HuH-7 (cell line): ENCODE measurements around the gene RAD18.
A peak's percentile ranks its signal among the peaks of the same experiment; 100 is the strongest.

Experiments
- DNase-seq: peaks from one replicate; pipeline ENCODE4 v3.0.0; 2011; ENCODE audit warnings: low spot score

Gene RAD18

DNA sequence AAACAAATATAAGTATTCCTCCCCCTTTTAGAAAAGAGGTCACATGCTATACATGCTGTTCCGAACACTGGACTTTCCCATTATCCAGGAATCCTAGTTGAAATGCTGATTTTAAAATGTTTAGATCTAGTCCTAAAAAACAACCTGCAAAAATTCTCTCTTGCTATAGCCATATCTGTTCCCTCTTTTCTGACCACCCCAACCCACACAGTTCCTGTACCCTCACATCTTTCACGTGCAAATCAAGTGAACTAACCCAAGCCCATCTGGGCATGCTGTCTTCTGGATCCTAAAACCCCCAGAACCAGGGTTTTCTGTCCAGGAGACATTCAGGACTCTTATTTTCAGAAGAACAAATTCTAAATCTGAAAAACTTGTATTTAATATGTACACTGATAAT lies 67.4 kb downstream of the RAD18 start:
- no peak for DNase-seq

DNA sequence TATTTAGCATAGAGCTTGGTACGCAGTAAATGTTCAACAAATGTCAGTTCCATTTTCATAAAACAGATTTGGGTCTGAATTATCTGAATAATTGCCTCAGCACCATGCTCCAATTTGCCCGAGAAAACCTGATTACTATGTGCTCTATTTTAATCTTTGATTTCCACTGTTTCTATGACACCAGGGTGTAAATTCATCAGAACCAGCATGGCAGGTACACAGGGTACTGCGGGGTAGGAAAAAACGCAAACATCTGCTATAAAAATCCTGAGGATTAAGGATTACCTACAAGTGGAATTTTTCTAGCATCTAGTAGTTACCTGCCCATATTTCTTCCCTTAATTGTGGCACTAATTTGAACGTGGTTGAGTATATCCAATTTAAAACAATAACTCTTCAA lies 70.3 kb downstream of the RAD18 start:
- DNase-seq, result no peak

DNA sequence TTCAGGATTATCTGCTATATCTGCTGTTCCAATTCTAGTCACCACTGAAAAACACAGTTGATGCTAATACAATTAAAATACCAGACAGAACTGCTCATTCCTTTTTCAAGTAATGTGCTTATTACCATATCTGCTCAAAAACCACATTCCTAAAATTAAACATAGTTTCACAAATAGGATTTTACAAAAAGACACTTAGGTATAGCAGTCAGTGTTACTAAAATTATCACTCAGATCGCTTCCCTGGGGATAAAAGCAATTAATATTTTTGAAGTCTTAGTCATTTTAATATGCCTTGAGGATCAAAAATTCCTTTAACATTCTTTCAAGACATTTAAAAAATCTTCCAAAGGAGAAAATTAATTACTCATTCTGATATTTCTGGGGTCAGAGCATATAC lies 71.5 kb downstream of the RAD18 start:
- DNase-seq, result no peak

DNA sequence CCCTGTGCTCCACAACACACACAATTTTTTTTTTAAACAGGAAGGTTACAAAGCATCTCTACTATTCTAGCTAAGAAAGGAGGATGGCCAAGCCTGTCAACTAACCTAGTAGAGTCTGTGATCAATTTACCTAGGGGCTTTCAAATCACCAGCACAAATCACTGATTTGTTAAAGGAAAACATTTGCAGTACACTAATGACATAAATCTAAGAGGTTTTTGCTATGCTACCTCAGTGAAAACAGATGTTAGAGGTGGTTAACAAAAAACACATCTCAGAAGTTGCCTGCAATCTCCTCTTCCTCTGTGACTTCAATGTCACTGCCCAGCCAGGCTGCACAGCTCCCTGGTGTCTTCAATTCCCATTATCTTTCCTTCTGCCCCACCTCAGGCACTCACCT lies 72.0 kb downstream of the RAD18 start:
- DNase-seq, result no peak

DNA sequence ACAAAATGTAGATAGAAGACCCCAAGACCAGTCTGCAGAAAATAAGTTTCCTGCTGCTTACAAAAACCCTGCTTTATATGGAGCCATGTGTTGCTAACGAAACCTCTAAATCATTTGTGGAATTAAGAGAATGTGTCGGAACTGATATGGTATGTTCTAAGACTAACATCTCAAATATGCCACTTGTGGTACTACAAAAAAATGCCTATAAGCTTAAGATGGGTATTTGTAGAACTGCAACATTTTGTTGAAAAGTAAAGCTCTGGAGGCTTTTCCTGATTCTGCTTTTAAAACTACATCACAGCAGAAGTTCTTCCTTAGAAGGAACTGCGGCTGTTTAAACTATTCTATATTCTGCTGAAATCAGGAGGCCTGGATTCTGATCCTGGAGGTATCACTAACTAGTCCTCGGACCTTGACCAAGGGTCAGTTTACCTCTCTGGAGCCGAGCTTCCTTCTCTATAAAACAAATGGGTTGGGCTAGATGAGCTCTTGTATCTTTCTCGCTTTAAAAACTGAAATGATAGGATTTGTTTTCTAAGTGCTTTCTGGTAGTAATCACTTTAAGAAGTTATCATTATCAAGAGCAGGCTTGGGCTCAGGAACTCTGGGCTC lies 74.9 kb downstream of the RAD18 start:
- DNase-seq, result no peak

DNA sequence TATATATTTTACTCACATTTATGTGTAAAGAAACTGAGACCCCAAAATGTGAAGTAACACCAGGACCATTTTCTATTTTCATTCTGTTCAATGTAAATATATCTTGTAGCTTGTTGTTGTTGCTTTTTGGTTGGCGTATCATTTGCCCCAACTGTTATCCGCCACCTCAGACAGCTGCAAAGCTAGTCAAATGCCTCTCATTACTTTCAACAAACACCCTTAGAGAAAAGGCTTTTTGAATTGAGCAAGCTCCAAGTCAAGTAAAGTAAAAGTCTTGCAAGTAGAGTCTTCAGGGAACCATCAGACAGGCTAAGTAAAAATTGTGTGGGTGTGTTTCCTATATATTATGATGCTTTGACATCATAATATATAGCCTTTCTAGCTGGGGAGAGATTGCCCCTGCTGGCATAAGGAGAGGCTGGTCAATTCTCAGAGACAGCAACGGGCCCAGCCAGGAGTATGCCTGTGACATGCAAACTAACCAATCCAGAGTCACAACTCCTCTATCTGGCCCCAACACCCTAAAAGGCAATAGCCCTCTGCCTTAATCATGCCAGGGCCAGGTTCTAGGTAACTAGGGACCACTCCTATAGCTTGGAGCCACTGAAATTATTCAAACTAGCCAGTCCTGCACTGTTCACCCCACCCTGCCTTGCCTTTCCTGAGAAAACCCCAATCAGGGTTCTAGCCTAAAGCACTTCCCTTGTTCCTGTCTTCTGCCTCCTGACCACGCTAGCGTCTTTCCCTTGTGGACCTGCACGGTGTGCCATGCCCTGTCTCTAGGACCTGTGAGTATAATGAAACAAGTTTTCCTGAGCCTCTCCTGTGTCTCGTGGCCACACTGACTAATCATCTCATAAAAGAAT lies 75.6 kb downstream of the RAD18 start:
- no peak for DNase-seq

DNA sequence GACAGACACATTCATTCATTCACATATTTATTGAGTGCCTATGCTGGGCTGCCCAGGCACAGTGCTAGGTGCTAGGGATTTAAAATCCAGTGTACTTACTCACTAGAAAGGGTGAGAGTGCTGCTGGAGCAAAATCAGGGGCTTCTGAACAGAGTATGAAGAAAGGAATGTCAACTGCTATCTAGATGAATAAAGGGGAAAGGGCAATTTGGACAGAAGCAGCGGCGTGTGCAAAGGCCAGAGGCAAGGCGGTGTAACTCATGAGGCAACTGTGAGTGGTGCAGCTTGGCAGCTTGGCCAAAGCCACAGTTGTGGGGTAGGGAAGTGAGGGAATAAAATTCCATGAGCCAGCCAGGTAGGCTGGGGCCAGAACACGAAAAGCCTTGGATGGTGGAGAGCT lies 76.7 kb downstream of the RAD18 start:
- DNase-seq, result no peak

DNA sequence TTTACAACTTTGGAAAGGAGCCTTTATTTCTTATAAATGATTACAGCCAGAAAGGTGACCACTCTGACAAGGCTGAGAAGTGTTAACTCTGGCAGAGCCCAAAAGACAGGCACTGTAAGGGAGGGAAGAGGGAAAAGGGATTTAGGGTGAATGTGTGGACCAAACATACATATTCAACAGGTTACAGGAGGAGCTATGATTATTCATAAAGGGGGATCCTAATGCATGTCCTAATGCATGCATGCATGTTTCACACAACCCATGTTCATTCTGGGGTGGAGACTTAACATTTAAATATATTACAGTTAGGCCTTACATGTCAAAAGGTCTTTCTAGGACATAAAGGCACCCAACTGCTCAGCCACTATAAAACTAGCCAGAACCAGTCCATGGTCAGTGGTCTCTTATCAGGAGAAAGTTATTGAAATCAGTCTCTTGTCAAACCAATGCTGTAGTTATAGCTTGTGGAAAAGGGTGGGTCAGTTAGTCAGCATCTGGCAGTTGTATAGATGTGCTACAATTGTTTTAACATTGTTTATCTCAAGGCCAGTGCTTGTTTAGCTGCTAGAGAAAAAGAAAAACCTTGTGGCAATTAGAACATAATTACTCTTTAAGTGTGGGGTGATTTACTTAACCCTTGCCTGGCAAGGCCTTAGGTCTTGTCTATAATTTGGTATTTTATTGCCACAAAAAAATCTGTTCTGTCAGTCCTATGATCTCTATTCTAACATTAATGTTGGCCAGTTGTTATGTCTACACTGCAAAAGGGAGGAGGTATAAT lies 77.5 kb downstream of the RAD18 start:
- no peak for DNase-seq

DNA sequence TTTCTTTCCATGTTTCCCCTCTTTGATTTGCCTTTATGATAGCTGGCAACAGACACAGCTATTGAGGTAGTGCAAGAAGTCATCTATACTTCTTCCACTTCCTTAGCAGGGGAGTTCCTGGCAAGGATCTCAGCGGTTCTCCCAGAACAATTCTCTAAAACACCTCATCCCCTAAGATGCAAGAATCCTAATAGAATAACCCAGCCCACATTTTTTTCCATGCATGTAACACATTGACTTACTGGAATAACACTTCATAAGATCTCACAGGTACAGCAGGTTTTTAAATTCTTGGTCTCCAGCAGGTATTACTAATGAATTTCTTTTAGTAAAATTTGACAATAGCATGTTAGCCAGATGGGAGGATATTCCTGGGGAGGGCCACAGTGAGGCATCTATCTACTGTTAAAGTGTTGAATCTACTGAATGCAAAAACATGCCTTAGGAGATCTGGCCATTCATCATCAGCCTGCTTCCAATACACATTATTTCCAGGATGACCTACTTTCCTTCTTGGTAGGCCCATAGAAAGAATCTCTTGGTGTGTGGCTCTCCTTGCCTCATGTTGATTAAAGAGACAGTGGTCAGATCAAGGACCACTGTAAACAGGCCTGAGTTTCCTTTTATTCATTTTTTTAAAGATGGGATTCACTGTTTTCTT lies 78.5 kb downstream of the RAD18 start:
- DNase-seq, result no peak

DNA sequence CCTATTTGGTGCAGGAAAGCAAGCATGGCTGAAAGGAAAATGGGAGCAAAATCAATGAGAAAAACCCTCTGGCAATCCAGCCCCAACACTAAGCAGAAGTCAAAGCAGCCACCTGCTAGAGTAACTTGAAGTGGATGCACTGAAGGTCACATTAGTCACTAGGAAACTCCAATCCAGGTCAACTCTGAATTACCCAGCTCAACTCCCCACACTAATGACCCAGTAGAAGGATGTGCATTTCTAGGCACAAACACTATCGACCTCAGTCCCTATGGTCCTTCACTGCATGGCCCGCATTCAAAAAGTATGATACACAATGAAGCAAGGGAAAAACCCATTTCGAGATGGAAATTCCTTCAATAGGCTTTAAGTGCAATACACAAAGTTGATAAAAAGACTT lies 80.6 kb downstream of the RAD18 start:
- no peak for DNase-seq

DNA sequence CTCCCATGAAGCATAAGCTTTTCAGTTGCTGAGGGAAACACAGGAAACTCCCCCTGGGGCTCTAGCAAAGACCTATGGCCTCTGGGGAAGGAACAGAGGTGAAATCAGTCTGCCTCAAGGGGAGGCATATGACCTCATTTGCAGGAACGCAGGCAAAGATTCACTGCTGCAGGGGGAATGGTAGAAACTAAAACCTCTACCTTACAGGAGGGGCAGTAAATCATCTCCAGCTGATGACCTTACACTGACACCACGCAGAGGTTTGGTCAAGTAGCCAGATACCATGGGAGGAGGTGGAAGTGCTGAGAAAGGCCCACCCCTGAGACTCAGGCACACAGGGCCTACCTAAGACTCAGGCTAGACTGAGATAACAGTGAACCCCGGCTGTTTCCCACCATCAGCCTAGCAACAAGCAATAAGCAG lies 81.1 kb downstream of the RAD18 start:
- no peak for DNase-seq

DNA sequence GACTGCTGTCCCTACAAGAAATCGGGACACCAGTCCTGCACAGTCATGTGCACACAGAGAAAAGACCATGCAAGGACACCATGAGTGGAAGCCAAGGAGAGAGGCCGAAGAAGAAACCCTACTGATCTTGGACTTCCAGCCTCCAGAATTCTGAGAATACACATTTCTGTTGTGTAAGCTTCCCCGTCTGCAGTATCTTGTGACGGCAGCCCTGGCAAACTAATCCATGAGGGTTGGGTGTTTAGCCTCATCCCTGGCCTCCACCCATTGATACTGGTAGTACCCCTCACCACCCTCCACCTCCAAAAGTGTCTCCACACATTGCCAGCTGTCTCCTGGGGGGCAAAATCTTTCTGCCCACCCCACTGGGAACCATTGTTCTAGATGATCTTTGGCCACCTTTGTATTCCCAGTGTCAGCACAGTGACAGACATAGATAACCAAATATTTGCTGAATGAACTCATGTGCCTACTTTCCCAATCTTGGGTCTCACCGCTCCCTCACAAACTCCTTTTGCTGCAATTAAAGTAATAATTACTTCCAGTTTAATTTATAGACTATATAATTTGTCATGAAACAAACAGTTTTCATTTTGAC lies 83.8 kb downstream of the RAD18 start:
- DNase-seq, result peak; percentile 20

DNA sequence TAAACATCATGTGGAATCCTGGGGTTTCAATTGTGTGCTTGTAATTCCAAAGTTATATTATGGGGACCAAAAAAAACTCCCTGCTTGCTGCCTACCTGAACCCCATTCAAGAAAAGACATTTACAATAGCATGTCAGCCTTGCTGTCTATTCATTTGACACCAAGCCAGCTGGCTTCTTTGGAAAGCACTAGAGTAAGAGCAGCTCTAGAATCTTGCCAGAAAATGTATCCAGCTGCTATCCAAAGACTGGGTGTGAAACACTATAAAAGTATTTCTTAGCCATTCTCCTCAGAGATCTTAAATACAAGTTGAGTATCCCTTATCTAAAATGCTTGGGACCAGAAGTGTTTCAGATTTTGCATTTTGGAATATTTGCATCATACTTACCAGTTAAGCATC lies 87.4 kb downstream of the RAD18 start:
- no peak for DNase-seq

DNA sequence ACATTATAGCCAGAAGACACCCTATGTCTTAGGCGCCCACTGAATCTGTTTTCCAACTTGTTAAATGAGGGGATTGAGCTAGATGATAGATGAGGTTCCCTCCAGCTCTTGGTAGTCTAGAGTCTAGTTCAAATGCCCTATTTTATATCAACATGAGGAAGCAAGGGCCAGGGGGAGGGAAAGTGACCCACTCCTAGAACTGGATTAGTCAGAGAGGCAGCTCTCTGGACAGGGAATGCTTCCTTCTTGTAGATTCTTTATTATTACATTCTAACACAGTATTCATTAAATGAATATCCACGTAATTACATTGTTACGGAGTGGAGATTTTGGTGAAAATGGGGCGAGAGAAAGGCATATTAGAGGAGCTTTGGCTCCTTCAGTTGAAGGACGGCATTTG lies 89.5 kb downstream of the RAD18 start:
- DNase-seq, result no peak

DNA sequence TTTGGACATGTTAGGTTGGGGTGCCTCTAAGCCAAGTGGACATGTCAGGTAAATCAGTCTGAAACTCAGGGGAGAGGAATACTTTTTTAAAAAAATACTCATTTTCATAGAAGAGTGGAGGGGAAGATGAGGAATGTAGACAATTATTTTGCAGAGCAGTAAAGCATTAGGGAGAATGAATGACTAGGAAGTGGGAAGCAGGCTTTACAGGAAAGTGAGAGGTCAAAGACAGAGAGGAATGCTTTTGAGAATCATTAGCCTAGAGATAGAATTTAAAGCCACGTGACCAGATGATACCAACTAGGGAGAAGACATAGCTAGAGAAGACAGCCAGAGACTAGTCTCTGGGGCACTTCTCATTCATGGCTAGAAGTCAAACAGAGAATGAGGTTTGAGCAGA lies 91.0 kb downstream of the RAD18 start:
- no peak for DNase-seq

DNA sequence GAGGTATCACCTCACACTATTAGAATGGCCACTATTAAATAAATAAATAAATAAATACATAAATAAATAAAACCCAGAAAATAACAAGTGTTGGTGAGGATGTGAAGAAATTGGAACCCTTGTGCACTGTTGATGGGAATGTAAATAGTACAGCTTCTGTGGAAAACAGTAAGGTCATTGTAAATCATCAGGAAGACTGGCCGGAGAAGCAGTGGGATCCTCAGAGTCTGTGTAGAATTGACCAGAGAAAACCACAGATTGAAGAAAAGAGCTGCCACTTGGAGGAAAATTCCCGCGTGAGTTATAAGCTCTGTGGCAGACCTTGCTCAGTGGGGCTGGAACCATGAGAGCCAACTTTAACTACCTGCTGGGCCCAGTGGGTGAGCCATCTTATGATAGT lies 92.0 kb downstream of the RAD18 start:
- no peak for DNase-seq

DNA sequence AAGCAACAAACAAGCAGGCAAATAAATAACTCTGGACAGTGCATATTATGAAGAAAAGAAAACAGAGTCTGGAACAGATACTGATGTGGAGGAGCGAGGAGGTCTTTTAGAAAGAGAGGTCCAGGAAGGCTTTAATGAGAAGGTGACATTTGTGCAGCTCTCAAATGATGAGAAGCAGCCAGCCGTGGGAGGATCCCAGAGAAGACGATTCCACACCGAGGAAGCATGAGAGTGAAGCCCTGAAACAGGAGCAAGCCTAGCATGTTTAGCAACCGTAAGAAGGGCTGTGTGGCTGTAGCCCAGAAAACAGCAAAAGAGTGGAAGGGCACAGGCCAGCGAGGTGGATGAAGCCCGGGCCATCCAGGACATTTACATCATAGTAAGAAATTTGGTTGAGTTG lies 93.1 kb downstream of the RAD18 start:
- no peak for DNase-seq

DNA sequence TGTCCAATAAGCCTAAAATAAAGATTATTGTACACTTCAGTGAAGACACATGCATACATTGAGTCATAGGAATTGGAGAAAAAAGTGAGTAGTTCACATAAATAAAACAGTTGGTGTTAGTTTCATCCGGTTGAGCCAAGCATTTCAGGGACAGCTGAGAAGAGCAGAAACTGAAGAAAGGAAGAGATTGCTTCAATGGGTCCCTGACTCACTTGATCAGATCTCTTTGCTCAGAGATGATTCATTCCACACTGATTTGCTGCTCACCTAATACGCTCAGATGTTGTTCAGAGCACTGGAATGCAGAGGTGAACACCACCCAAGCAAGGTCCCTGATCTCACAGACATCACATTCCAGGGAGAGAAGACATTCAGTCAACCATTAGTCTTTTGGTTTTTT lies 93.7 kb downstream of the RAD18 start:
- DNase-seq, result no peak

DNA sequence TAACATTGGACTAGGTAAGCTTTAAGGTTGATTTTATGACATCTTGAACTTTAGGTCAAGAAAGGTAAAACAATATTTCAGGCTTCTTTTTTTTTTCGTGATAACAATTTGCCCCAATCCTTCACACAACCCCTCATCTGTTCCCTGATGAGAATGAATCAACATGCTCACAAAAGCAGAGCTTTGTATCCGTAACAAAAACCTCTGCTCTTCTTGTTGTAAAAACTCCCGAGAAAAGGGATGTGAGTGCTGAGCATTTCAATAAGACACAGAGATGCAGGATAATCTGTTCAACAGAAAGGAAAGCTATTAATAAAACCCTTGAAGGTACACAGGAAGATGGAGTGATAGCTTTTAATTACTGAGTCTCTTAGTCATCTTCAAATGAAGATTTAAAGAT lies 94.3 kb downstream of the RAD18 start:
- no peak for DNase-seq

DNA sequence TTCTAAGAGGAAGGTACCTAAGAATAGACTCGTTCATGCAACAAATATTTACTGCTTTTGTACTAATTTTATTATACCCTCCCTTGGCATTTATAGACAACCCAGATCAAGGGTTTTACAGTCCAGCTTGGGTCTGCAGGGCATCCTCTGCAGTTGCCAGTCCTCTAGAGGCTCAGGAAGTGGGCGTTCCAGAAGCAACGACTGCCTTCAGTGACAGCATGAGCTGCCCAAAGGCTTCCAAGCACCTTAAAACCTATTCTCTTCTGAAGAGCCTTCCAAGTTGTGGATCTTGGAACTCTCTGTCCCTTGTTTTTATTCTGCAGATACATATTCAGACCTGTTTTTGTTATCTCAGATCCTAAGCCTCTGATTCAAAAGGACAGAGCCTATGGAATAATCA lies 95.6 kb downstream of the RAD18 start:
- DNase-seq, result no peak

DNA sequence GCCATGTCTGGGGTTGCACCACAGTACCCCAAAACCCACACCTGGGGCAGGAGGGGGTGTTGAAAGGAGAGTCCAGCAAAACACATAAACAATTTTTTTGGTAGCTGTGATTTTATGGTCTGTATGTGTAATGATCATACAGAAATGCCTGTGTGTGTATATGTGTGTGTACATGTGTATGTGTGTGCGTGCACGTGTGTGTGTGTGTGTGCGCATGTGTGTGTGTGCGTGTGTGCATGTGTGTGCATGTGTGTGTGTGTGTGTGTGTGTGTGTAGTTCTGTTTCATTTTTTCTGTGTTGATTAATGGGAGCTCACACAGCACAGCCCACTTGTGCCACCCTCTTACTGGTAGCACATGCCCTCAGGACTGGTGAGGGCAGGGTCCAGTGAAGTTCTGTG lies 97.6 kb downstream of the RAD18 start:
- DNase-seq, result no peak
